ENCODE measurements around the gene SKOR1. TPM values are rescaled to one million over a fixed set of nuclear protein-coding genes. Genes with fewer than 3 reads are reported as not detected.

Gene SKOR1
- total and polyA plus RNA-seq, 2 of the 13 experiments (the other 11 are each of a cell fraction or from before 2014, with no cell fraction given), result 0.09 to 0.11 TPM

DNA sequence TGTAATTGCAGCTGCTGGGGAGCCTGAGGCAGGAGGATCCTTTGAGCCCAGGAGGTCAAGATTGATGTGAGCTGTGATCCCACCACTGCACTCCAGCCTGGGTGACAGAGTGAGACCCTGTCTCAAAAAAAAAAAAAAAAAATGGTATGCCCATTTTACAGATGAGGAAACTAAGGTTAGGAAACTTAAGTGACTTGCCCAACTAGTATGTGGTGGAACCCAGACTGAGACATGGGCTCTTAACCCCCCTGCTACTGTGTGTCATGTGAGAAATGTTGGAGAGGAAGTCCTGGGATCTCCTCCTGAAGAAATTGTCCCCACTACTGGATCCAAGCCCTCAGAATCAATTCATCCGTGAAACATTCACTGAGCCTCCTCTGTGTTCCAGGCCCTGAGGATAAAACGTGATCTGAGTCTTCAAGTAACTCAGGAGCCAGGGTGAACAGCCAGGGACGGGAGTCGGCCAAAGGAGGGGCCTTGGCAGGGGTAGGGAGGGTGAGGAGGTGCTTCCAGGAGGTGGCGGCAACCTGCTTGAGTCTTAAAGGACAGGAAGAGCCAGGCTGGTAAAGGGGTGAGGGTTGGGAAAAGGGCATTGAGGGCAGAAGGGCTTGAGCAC lies 34.1 kb downstream of the SKOR1 start:
- Histone ChIP-seq H2AFZ (ENCODE audit: low read length) (no peak overlapping the region), H4K20me1 (ENCODE audit: insufficient read depth, low read length) (no peaks in the 10 kb centered on the region), H3K36me3 (replicated peaks in 1 of 2; ENCODE audit: control insufficient read depth in 1 of 2, insufficient read depth in 2 of 2, low read length in 2 of 2) (no peaks in the 10 kb centered on the region), H3K4me2 (ENCODE audit: low read depth, low read length) (no peak overlapping the region), H3K27ac (ENCODE audit: extremely low read length, insufficient read depth, low read length) (no peak overlapping the region), H3K79me2 (ENCODE audit: insufficient read depth, low read length) (no peaks in the 10 kb centered on the region), H3K9ac (ENCODE audit: insufficient read depth, low read depth, low read length) (no peak overlapping the region), H3K4me3 (replicated peaks in 1 of 3; ENCODE audit: insufficient read depth in 1 of 3, low read depth in 2 of 3, low read length in 3 of 3) (no peak overlapping the region), H3K27me3 (ENCODE audit: control insufficient read depth in 1 of 2, insufficient read depth in 2 of 2, low read length in 2 of 2) (no peaks in the 10 kb centered on the region), H3K4me1 (ENCODE audit: insufficient read depth, low read length) (peaks cover 55% of the 10 kb centered on the region), H3K9me3 (ENCODE audit: low read length) (no peaks in the 10 kb centered on the region)
- ATAC-seq (no peak), FAIRE-seq (no peak), DNase-seq (ENCODE audit: low spot score) (no peak)
- 64% methylated on average over 5 of the region's 5 CpGs for WGBS (ENCODE audit: low lambda C conversion rate)
- in situ Hi-C loops (cut with HindIII; ENCODE audit: extremely low pct_ligation_motif_present, low pct_unique_long_range_greater_than_20kb) (loop anchor here (5.0 kb wide), 1 partner anchor 298 kb away; no protein-coding TSS in a partner anchor), intact Hi-C loops (cut with micrococcal nuclease; ENCODE audit: unreplicated experiment) (no loop called here)
- BruUV-seq (replicated peaks), result no TSS peak
- CTCF ChIA-PET (ENCODE audit: low intra/inter-chr PET ratio, low total read pairs), result no interaction called here
- TF ChIP-seq CHD4 (IDR thresholded peaks at IDR 0.05; ENCODE audit: borderline replicate concordance, low read length), result peak; percentile 45; the same call in 1 of the 2 replicates
- TF ChIP-seq ZNF329 (CRISPR knock-in tag; IDR thresholded peaks at IDR 0.05; ENCODE audit: low read depth), result no peak
- TF ChIP-seq ZNF629 (CRISPR knock-in tag; conservative IDR thresholded peaks at IDR 0.05), result peak; percentile 81
- POLR2A ChIA-PET, result no interaction called here

DNA sequence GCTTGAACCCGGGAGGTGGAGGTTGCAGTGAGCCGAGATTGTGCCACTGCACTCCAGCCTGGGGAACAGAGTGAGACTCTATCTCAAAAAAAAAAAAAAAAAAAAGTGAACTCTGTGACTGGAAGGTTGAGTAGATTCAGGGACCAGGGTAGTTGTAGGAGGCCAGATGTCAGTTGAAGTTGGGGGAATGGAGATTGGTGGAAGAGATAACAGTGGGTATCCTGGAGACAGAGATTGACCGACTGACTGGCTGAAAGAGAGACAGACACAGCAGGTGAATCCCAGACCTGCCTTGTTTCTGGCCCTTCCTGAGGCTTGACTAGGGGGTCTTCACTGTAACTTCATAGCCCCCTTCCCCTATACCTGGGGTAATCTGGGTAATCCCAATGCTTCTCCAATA lies 36.7 kb downstream of the SKOR1 start:
- H3K79me2 ChIP-seq (ENCODE audit: insufficient read depth, low read length), result no peaks in the 10 kb centered on the region
- ATAC-seq (no peak), FAIRE-seq (no peak), DNase-seq (ENCODE audit: low spot score) (no peak)
- intact Hi-C loops (cut with micrococcal nuclease; ENCODE audit: unreplicated experiment), result no loop called here
- ChIA-PET CTCF (ENCODE audit: low intra/inter-chr PET ratio, low total read pairs) (no interaction called here), POLR2A (interaction anchor here (1.7 kb wide), 1 partner anchor 21 kb away, joined by 4 read pairs; no protein-coding TSS in a partner anchor)
- no peak overlapping the region for H3K9ac ChIP-seq (ENCODE audit: insufficient read depth, low read depth, low read length)
- H2AFZ ChIP-seq (ENCODE audit: low read length), result no peak overlapping the region
- BruUV-seq (replicated peaks), result no TSS peak
- no peak overlapping the region for H3K27ac ChIP-seq (ENCODE audit: extremely low read length, insufficient read depth, low read length)
- WGBS (ENCODE audit: low lambda C conversion rate), result 90% methylated on average over 3 of the region's 3 CpGs
- H3K27me3 ChIP-seq (ENCODE audit: control insufficient read depth in 1 of 2, insufficient read depth in 2 of 2, low read length in 2 of 2), result no peaks in the 10 kb centered on the region
- H3K4me1 ChIP-seq (ENCODE audit: insufficient read depth, low read length), result peaks cover 44% of the 10 kb centered on the region
- H4K20me1 ChIP-seq (ENCODE audit: insufficient read depth, low read length), result no peaks in the 10 kb centered on the region
- H3K36me3 ChIP-seq (replicated peaks in 1 of 2; ENCODE audit: control insufficient read depth in 1 of 2, insufficient read depth in 2 of 2, low read length in 2 of 2), result no peaks in the 10 kb centered on the region
- no peak overlapping the region for H3K4me3 ChIP-seq (replicated peaks in 1 of 3; ENCODE audit: insufficient read depth in 1 of 3, low read depth in 2 of 3, low read length in 3 of 3)
- in situ Hi-C loops (cut with HindIII; ENCODE audit: extremely low pct_ligation_motif_present, low pct_unique_long_range_greater_than_20kb), result loop anchor here (5.0 kb wide), 2 partner anchors 85 to 190 kb away; partner anchors contain the start of gene PIAS1
- no peak overlapping the region for H3K4me2 ChIP-seq (ENCODE audit: low read depth, low read length)
- no peaks in the 10 kb centered on the region for H3K9me3 ChIP-seq (ENCODE audit: low read length)
- TF ChIP-seq, protein P1, sequence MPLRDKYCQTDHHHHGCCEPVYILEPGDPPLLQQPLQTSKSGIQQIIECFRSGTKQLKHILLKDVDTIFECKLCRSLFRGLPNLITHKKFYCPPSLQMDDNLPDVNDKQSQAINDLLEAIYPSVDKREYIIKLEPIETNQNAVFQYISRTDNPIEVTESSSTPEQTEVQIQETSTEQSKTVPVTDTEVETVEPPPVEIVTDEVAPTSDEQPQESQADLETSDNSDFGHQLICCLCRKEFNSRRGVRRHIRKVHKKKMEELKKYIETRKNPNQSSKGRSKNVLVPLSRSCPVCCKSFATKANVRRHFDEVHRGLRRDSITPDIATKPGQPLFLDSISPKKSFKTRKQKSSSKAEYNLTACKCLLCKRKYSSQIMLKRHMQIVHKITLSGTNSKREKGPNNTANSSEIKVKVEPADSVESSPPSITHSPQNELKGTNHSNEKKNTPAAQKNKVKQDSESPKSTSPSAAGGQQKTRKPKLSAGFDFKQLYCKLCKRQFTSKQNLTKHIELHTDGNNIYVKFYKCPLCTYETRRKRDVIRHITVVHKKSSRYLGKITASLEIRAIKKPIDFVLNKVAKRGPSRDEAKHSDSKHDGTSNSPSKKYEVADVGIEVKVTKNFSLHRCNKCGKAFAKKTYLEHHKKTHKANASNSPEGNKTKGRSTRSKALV (CRISPR knock-in tag; IDR thresholded peaks at IDR 0.05), result no peak
- TF ChIP-seq, protein P2, sequence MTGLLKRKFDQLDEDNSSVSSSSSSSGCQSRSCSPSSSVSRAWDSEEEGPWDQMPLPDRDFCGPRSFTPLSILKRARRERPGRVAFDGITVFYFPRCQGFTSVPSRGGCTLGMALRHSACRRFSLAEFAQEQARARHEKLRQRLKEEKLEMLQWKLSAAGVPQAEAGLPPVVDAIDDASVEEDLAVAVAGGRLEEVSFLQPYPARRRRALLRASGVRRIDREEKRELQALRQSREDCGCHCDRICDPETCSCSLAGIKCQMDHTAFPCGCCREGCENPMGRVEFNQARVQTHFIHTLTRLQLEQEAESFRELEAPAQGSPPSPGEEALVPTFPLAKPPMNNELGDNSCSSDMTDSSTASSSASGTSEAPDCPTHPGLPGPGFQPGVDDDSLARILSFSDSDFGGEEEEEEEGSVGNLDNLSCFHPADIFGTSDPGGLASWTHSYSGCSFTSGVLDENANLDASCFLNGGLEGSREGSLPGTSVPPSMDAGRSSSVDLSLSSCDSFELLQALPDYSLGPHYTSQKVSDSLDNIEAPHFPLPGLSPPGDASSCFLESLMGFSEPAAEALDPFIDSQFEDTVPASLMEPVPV (CRISPR knock-in tag; IDR thresholded peaks at IDR 0.05), result no peak
- TF ChIP-seq, protein P3, sequence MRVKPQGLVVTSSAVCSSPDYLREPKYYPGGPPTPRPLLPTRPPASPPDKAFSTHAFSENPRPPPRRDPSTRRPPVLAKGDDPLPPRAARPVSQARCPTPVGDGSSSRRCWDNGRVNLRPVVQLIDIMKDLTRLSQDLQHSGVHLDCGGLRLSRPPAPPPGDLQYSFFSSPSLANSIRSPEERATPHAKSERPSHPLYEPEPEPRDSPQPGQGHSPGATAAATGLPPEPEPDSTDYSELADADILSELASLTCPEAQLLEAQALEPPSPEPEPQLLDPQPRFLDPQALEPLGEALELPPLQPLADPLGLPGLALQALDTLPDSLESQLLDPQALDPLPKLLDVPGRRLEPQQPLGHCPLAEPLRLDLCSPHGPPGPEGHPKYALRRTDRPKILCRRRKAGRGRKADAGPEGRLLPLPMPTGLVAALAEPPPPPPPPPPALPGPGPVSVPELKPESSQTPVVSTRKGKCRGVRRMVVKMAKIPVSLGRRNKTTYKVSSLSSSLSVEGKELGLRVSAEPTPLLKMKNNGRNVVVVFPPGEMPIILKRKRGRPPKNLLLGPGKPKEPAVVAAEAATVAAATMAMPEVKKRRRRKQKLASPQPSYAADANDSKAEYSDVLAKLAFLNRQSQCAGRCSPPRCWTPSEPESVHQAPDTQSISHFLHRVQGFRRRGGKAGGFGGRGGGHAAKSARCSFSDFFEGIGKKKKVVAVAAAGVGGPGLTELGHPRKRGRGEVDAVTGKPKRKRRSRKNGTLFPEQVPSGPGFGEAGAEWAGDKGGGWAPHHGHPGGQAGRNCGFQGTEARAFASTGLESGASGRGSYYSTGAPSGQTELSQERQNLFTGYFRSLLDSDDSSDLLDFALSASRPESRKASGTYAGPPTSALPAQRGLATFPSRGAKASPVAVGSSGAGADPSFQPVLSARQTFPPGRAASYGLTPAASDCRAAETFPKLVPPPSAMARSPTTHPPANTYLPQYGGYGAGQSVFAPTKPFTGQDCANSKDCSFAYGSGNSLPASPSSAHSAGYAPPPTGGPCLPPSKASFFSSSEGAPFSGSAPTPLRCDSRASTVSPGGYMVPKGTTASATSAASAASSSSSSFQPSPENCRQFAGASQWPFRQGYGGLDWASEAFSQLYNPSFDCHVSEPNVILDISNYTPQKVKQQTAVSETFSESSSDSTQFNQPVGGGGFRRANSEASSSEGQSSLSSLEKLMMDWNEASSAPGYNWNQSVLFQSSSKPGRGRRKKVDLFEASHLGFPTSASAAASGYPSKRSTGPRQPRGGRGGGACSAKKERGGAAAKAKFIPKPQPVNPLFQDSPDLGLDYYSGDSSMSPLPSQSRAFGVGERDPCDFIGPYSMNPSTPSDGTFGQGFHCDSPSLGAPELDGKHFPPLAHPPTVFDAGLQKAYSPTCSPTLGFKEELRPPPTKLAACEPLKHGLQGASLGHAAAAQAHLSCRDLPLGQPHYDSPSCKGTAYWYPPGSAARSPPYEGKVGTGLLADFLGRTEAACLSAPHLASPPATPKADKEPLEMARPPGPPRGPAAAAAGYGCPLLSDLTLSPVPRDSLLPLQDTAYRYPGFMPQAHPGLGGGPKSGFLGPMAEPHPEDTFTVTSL (CRISPR knock-in tag; IDR thresholded peaks at IDR 0.05; ENCODE audit: borderline replicate concordance), result no peak
- TF ChIP-seq ZMYM3 (CRISPR knock-in tag; IDR thresholded peaks at IDR 0.05), result no peak
- no peak for TF ChIP-seq KDM1A (CRISPR knock-in tag; IDR thresholded peaks at IDR 0.05)

Data from HepG2 (cell line).